Measurements from ENCODE around the gene PRKG1. TPM values are rescaled to one million over a fixed set of nuclear protein-coding genes. Genes with fewer than 3 reads are reported as not detected.

PRKG1 gene
- total and polyA plus RNA-seq, 2 of the 8 experiments (the other 6 are each of a cell fraction or from before 2014, with no cell fraction given): 4.2 to 15.2 TPM

DNA sequence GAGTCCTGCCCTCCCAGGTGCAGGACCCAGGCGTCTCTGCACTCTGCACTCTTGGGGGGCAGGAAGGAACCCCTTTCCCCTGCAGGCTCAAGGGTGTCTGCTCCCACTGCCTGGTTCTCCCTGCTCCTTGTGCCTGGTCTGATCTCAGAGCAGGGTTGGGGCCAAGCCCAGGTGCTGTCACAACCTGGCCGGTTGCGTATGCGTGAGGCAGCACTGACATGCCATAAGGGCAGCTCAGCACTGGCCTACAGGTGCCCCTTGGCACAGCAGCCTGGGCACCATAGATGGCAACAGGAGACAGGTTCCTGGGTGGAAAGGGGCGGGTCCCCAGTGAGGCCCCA lies 1273.0 kb downstream of the PRKG1 start:
- H3K14ac ChIP-seq (ENCODE audit: insufficient read length): no peak overlapping the region
- H3K9ac ChIP-seq (replicated peaks in 1 of 4; ENCODE audit: extremely low read depth in 1 of 4, low read depth in 3 of 4, low read length in 3 of 4): no peak overlapping the region
- H2BK15ac ChIP-seq (ENCODE audit: low read length): no peak overlapping the region
- no peak overlapping the region for H3K4me2 ChIP-seq (ENCODE audit: insufficient read depth in 1 of 2, low read depth in 2 of 2, low read length in 2 of 2)
- no peaks in the 10 kb centered on the region for H3K79me1 ChIP-seq (ENCODE audit: low read depth, low read length)
- ChIA-PET POLR2A (ENCODE audit: partially characterized antibody) (no interaction called here), CTCF (ENCODE audit: partially characterized antibody) (interaction anchor here (1.9 to 2.3 kb wide), 2 partner anchors 8 to 140 kb away, joined by 6 to 8 read pairs; no protein-coding TSS in a partner anchor)
- H4K91ac ChIP-seq (replicated peaks; ENCODE audit: insufficient read length, low read length): no peak overlapping the region
- H3K27ac ChIP-seq (ENCODE audit: low read depth, low read length): no peak overlapping the region
- no peaks in the 10 kb centered on the region for H3K23me2 ChIP-seq (ENCODE audit: low read depth, low read length)
- H2BK12ac ChIP-seq (ENCODE audit: low read depth, low read length): no peak overlapping the region
- H2BK120ac ChIP-seq (replicated peaks; ENCODE audit: low read depth, low read length): no peak overlapping the region
- H4K5ac ChIP-seq (ENCODE audit: insufficient read length, low read depth, low read length): no peak overlapping the region
- no peak overlapping the region for H3K23ac ChIP-seq (ENCODE audit: insufficient read length)
- H3K56ac ChIP-seq (replicated peaks; ENCODE audit: insufficient read length, low read depth, low read length): no peak overlapping the region
- no peaks in the 10 kb centered on the region for H3K36me3 ChIP-seq (ENCODE audit: control insufficient read depth in 2 of 4, insufficient read depth in 4 of 4, low read length in 3 of 4)
- FAIRE-seq (no peak), DNase-seq (ENCODE audit: low read depth in 1 of 2, low spot score in 2 of 2) (no peak)
- H3K18ac ChIP-seq (ENCODE audit: extremely low read depth, low read length): no peak overlapping the region
- H3K79me2 ChIP-seq (ENCODE audit: control insufficient read depth in 1 of 2, insufficient read depth in 2 of 2, low read length in 2 of 2): no peaks in the 10 kb centered on the region
- no peak overlapping the region for H3K4me3 ChIP-seq (ENCODE audit: extremely low read depth in 1 of 4, insufficient read depth in 2 of 4, low read depth in 3 of 4, low read length in 4 of 4)
- no peaks in the 10 kb centered on the region for H3K9me3 ChIP-seq (ENCODE audit: insufficient read depth in 2 of 2, low read depth in 1 of 2, low read length in 1 of 2)
- no peak overlapping the region for H4K8ac ChIP-seq (ENCODE audit: extremely low read depth, insufficient read depth, low read length)
- no peak overlapping the region for H2AFZ ChIP-seq (ENCODE audit: low read length)
- no peak for TF ChIP-seq TBP (IDR thresholded peaks at IDR 0.05; ENCODE audit: low read depth, low read length)
- no peak for TF ChIP-seq GABPA (IDR thresholded peaks at IDR 0.05; ENCODE audit: borderline replicate concordance, insufficient read depth, low read length)
- TF ChIP-seq POLR2A (IDR thresholded peaks at IDR 0.05; ENCODE audit: control extremely low read depth in 1 of 2, low read depth in 2 of 2, low read length in 2 of 2): no peak
- TF ChIP-seq BACH1 (IDR thresholded peaks at IDR 0.05; ENCODE audit: low read length): no peak
- TF ChIP-seq GTF2F1 (IDR thresholded peaks at IDR 0.05; ENCODE audit: borderline replicate concordance, low read depth, low read length): no peak
- H3K4ac ChIP-seq (replicated peaks; ENCODE audit: insufficient read length, low read depth, low read length): no peak overlapping the region
- H2BK20ac ChIP-seq (ENCODE audit: low read length): no peak overlapping the region
- no peaks in the 10 kb centered on the region; a peak in 1 of 7 replicates for H3K4me1 ChIP-seq (replicated peaks in 1 of 4; ENCODE audit: control insufficient read depth in 3 of 4, insufficient read depth in 4 of 4, low read length in 3 of 4)
- no peak overlapping the region for H2AK5ac ChIP-seq (ENCODE audit: low read depth, low read length)
- H3K27me3 ChIP-seq (replicated peaks in 1 of 4; ENCODE audit: control insufficient read depth in 3 of 4, extremely low read depth in 1 of 4, insufficient read depth in 3 of 4, low read length in 3 of 4): no peaks in the 10 kb centered on the region
- H4K20me1 ChIP-seq (replicated peaks in 1 of 2; ENCODE audit: control insufficient read depth in 1 of 2, insufficient read depth in 2 of 2, low read length in 2 of 2): no peaks in the 10 kb centered on the region
- no peak overlapping the region for H2BK5ac ChIP-seq (ENCODE audit: low read depth, low read length)
- WGBS, 2 experiments (ENCODE audit: extremely low coverage in 1 of 2, insufficient coverage in 1 of 2, insufficient read length in 1 of 2, insufficient replicate concordance in 2 of 2, low coverage in 1 of 2, low lambda C conversion rate in 2 of 2, missing lambda C conversion rate in 1 of 2): 96% methylated on average over 4 of the region's 5 CpGs; no CpG with 5 or more reads in 1 of the 2 experiments

MicroRNA genes within 50 kb of the gene (microRNA counts, 767-probe panel; counts per million panel counts)
- 879 counts per million, percentile 95 among the panel's probes with 10 or more counts for microRNA hsa-miR-605

Small RNA genes within 50 kb of the gene (microRNA-seq; reads per million reads assigned to microRNA genes)
- gene MIR605 (ENCODE audit: borderline microRNAs expressed in 2 of 2, borderline number of aligned reads in 2 of 2, borderline replicate concordance in 1 of 2): 0.23 to 3.5 reads per million in 2 experiments

Small RNA genes within 50 kb of the gene (small RNA-seq; reads per million reads assigned to genes)
- gene MIR605 (ENCODE audit: insufficient read depth): 1.5 reads per million

Other genes starting within 250 kb of the PRKG1 start
- gene A1CF, start 188.9 kb upstream of the PRKG1 start, total RNA-seq (2021; fragmentation: NEBNext Ultra II Directional; extraction: Animal tissue kit (Norgen Biotek cat#: 25700)): not detected in 2 replicates
- gene A1CF, start 188.9 kb upstream of the PRKG1 start, polyA plus RNA-seq (2011; rRNA removed): not detected in 2 replicates

Data from H1 (cell line).